Measurements from ENCODE around the gene RAB3GAP1.

- TF ChIP-seq YY1 (IDR thresholded peaks at IDR 0.05; ENCODE audit: low read depth) (no peak), SIN3A (IDR thresholded peaks at IDR 0.05; ENCODE audit: borderline replicate concordance, low read depth, low read length) (no peak), CTCF (IDR thresholded peaks at IDR 0.05) (no peak), FOXM1 (IDR thresholded peaks at IDR 0.05; ENCODE audit: low read depth) (no peak), EZH2phosphoT487 (IDR thresholded peaks at IDR 0.05; ENCODE audit: borderline replicate concordance, low read depth) (no peak), TAF1 (IDR thresholded peaks at IDR 0.05; ENCODE audit: borderline replicate concordance, low read depth, low read length) (no peak), REST (IDR thresholded peaks at IDR 0.05; ENCODE audit: low read depth, low read length) (no peak), RAD21 (IDR thresholded peaks at IDR 0.05; ENCODE audit: low read length) (no peak), ZBTB33 (IDR thresholded peaks at IDR 0.05; ENCODE audit: borderline replicate concordance, low read depth) (no peak)
Measured at GRCh38 chr2:135182190-135182589, 130.1 kb downstream of the RAB3GAP1 start.

All from SK-N-SH (cell line).